Left forelimb (tissue), 1 donor: Measurements from ENCODE around the gene TMEM131.
"Not testable (repeated sequence)": the region's sequence is repeated elsewhere in the genome, so short reads cannot be mapped to it uniquely, and the experiment has no call there.

Source experiments
- DNase-seq: peaks from one replicate; pipeline ENCODE4 v3.0.0-alpha.2; 2018; ENCODE audit warnings: low spot score

Gene TMEM131

GRCh38 chr2:97995734-97996624, at the start of gene TMEM131:
TMEM131 (minus strand) TSS chr2:97995948; CDS start chr2:97995662, 286 bp downstream.
- peak; percentile 98 for DNase-seq

- DNase-seq = not testable (repeated sequence)
These were observed 49.0 kb upstream of the TMEM131 start for GRCh38 chr2:98044730-98045129.

- DNase-seq = no peak
These were observed 47.4 kb upstream of the TMEM131 start for GRCh38 chr2:98043101-98043500.

GRCh38 chr2:98040331-98040939, 44.7 kb upstream of the TMEM131 start:
- DNase-seq = no peak

GRCh38 chr2:98039085-98039756, 43.5 kb upstream of the TMEM131 start:
- no peak for DNase-seq

- no peak for DNase-seq
These were observed 42.1 kb upstream of the TMEM131 start for GRCh38 chr2:98037666-98038336.

- no peak for DNase-seq
These were observed 41.5 kb upstream of the TMEM131 start for GRCh38 chr2:98037206-98037605.

GRCh38 chr2:98036349-98037000, 40.7 kb upstream of the TMEM131 start:
- DNase-seq = no peak

GRCh38 chr2:98034745-98035144, 39.0 kb upstream of the TMEM131 start:
- DNase-seq = no peak

GRCh38 chr2:98032086-98032485, 36.3 kb upstream of the TMEM131 start:
- DNase-seq = no peak

GRCh38 chr2:98029718-98030222, 34.0 kb upstream of the TMEM131 start:
- no peak for DNase-seq

- no peak for DNase-seq
These were observed 33.4 kb upstream of the TMEM131 start for GRCh38 chr2:98028931-98029717.

- no peak for DNase-seq
These were observed 32.4 kb upstream of the TMEM131 start for GRCh38 chr2:98028101-98028561.

- no peak for DNase-seq
These were observed 31.8 kb upstream of the TMEM131 start for GRCh38 chr2:98027538-98027937.

GRCh38 chr2:98026927-98027522, 31.3 kb upstream of the TMEM131 start:
- DNase-seq = no peak

GRCh38 chr2:98026292-98026691, 30.5 kb upstream of the TMEM131 start:
- DNase-seq = no peak

- no peak for DNase-seq
These were observed 29.8 kb upstream of the TMEM131 start for GRCh38 chr2:98025481-98026037.

GRCh38 chr2:98022067-98022466, 26.3 kb upstream of the TMEM131 start:
- DNase-seq = not testable (repeated sequence)

- DNase-seq = no peak
These were observed 25.4 kb upstream of the TMEM131 start for GRCh38 chr2:98020992-98021713.
